ENCODE measurements around the gene RAP1GAP2.

DNA sequence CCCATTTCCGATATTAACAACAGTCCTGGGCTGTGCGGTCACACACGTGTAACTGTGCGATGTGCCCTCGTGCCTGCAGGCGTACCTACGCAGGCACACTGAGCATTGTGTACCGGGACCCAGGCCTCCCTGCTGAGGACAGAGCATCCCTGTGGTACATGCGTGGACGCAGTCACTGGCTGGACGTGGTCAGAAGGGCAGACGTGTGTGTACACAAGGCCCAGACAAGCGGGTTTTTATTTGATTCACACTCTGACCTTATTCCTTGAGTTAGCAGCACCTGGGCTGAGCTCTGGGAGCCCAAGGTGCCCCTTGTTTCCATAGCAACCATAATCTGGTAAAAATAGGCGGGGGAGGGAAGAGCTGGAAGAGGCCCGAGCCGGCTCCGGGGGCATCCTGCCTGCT is 19.5 kb downstream of the RAP1GAP2 start:
- TF ChIP-seq NFRKB (IDR thresholded peaks at IDR 0.05) (no peak), FOXM1 (IDR thresholded peaks at IDR 0.05; ENCODE audit: borderline replicate concordance) (no peak), ZNF384 (IDR thresholded peaks at IDR 0.05) (no peak), LEF1 (IDR thresholded peaks at IDR 0.05; ENCODE audit: borderline replicate concordance) (no peak), FOXK2 (IDR thresholded peaks at IDR 0.05) (no peak), SP1 (IDR thresholded peaks at IDR 0.05) (no peak), L3MBTL2 (conservative IDR thresholded peaks at IDR 0.05) (no peak), ELF4 (IDR thresholded peaks at IDR 0.05) (no peak)

Data from HEK293T (cell line).